SKM-1 treated with dmso at 0.1 percent for 144 hours (cell line): ENCODE measurements around the gene ADAMTS7.
"Not testable (repeated sequence)": the region's sequence is repeated elsewhere in the genome, so short reads cannot be mapped to it uniquely, and the experiment has no call there.

Source experiments
- DNase-seq: peaks from one replicate; lab custom pipeline; 2025; ENCODE audit not compliant: unreplicated experiment; lab: John Stamatoyannopoulos, UW

The ADAMTS7 gene

DNA sequence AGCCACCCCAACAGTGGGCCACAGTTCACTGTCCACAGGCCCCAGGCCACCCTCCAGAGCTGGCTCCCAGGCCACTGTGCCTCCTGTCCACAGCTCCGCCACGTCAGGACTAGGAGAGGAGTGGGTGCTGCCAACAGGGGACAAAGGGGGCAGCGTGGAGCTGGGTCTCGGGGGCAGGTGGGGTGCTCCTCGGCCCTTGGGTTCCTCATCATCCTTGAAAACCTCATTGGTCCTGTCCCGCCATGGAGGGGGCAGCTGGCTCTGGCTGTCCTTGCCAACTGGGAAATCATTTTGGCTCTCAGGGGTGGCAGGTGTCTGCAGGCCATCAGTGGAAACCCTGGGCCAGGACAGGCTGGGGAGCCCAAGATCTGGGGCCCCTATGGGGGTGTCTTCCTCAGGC lies 45.2 kb downstream of the ADAMTS7 start:
- DNase-seq = no peak

DNA sequence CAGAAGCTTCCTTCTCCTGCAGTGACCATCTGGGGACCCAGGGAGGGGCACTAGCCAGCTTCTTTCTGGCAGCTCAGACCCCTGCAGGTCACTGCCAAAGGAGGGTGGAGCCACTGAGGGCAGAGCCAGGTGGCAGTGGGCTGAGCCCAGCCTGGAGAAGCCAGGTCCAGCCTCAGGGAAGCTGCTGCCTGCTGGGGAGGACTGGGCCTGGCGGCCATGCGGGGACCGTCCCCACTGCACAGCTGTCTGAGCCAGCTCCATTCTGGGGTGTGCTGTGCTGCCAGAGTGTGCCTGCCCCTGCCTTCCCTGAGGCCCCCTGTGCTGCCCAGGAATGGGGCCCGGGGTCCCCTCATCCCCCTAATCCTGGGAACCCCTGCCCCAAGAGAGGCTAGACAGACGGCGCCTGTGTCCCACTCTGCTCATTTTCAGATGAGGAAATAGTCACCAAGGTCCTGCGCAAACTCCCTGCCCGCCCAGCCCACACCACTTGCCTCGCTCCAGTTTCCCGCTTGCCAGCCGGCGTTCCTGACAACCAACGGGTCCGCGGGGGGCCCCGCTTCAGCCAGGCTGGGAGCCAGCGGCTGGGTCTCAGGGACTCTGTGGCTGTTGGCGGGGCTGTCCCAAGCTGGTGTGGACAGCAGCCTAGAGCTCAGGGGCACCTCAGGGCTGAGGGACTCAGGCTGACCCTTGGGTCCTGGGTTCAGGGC lies 46.0 kb downstream of the ADAMTS7 start:
- not testable (repeated sequence) for DNase-seq

DNA sequence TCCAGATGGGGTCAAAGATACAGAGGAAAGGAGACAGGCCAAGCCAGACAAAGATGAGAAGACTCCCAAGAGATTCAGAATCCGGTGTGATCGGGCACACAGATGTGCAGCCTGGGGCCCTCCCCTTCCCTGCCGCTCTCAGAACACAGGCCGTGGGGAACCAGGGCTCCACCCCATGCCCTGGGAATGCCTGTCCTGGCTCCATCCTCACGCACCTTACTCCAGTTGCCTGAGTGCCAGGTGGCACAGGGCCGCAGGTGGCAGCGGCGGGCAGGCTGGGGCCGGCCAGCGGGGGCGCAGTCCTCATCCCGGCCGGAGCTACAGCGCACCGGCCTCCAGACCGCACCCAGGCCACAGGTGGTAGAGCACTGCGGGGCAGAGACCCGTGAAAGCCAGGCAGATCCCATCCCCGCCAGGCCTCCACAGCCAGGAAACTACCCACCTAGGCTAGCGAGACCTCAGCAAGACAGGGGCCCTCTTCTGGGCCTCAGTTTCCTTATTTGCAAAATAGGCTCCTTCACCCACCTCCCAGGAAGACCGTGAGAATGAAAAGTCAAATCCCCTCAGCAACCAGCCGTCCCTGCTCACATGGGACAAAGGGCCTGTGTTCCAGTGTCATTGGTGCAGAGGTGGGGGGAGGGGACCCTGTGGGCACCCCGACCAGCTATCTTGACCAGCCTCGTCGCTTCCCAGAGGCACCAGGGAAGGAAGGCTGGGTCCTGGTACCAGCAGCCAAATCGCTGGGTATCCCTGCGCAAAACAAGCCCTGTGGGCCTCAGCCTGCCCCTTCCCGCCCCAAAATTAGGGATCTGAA lies 46.7 kb downstream of the ADAMTS7 start:
- not testable (repeated sequence) for DNase-seq

DNA sequence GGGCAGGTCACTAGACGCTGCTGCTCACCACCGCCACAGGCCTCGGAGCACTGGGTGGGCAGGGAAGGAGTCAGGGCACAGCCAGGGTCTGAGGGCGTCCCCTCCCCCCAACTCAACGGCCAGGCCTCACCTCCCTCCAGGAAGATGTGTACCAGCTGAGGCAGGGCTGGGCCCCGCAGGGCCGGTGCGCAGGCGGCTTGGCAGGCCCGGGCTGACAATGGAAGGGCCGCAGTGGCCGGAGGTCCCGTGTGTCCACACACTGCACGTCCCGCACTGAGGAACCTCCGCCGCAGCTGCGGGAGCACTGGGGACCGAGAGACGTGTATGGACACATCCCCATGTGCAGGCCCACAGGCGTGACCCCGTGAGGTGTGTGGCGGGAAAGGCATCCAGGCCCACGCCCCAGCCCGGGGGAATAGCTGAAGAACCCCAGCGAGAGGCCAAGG lies 47.4 kb downstream of the ADAMTS7 start:
- no peak for DNase-seq

DNA sequence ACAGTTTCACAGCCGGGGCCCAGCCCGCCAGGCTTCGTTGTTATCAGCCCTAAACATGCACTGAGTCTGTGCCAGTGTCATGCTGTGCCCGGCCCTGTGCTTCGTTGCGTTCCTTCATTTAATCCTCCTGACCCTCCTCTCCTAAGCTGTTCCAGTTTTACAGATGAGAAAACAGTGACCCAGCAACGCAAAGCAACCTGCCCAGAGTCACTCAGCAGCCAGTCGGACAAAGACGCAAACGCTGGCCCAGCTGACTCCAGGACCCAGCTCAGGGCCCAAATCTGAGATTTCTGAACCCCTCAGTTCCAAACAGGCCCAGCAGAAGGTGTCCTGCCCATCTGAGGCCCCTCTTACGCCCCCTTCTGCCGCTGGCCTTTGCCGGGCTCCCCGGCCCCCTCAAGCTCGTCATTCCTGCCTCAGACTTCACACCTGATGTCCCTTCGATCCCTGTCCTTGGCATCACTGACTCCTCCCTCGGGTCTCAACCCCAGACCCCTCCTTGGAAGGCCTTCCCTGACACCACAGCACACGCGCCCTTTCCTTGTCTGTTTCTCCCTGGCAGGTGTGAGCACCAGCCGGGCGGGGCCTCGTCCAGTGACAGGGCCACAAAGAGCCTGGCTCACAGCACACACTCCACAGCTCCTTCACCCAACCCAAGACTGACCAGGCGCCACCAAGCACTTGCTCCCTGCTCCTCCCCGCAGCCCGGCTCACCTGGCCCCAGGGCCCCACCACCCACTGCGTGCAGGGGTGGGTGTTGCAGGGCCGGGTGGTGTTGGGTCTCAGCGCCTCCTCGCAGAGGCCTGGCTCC lies 48.1 kb downstream of the ADAMTS7 start:
- DNase-seq = no peak

DNA sequence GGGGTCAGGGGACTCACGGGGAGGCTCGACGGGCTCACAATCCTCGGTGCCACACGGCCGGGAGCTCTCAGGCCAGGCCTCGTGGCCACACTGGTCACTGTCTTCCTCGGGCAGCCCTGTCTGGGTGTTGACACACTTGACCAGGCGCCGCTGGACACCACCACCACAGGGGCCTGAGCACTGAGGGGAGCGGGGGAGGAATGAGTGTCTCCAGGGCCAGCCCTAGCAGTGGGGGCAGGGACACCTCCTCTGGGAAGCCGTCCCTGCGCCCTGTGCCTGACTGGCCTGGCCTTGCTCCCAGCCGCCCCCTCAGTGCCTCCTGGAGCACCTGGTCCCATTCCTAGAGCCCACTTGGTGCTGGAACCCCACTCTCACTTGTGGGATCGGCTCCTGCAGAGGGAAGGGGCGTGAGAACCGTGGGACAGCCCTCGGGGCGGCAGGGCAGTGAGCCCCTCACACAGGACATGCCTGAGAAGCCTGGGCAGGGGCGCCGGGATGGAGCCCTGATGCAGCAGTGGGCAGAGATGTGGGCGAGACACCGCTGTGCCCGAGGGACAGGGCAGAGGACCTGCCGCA lies 48.8 kb downstream of the ADAMTS7 start:
- DNase-seq = not testable (repeated sequence)

DNA sequence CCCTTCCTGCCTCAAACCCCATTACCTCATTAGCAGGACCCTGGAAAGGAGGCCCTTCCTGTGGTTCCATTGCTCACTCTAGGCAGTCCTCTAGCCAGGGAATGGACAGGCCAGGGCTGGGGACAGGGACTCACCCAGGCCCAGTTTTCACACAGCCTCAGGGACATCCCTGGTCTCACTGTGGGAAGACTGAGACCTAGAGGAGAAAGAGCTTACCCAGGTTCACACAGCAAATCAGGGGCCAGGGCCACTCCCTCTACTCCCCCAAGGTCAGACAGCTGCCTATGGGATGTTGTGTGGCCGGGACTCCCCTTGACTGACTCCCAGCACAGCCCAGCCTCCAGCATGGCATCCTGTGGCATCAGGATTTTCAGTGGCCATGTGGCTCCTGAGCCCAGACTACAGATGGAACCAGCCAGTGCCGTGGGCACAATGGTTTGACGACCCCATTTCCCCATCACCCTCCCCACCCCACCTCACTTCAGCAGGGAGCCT lies 49.3 kb downstream of the ADAMTS7 start:
- no peak for DNase-seq

DNA sequence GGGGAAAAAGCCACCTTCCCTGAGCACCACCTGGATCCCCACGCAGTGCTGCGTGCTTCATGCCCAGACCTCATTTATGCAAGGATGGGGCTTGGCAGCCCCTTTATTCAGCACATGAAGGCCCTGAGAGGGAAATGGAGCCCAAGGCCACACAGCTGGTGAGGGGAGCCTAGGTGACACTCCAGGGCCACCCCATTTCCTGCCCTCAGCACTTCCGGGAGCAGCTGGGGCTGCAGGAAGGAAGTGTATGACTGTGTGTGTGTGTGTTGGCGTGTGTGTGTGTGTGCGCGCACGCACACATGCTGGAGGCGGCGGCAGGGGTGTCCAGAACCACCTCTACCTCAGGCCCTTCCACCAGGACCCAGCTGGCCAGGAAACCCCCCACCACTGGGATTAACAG lies 49.8 kb downstream of the ADAMTS7 start:
- DNase-seq = not testable (repeated sequence)

DNA sequence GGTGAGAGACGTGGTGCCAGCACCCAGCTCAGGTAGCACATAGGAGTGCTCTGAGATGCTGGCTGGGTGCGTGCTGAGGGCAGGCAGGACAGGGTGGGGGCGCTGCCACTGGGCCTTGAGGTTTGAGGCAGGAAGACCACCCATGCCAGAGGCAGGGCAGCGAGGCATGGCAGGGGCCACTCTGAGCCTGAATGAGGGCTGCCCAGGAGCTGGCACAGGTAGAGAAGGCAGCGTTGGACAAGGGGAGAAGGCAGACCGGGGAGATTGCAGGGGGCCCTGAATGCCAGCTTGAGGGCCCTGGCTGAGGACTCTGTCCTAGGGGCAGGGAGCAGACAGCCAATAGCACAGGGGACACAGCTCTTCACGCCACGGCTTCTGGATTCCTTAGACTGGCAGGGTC lies 50.2 kb downstream of the ADAMTS7 start:
- no peak for DNase-seq

DNA sequence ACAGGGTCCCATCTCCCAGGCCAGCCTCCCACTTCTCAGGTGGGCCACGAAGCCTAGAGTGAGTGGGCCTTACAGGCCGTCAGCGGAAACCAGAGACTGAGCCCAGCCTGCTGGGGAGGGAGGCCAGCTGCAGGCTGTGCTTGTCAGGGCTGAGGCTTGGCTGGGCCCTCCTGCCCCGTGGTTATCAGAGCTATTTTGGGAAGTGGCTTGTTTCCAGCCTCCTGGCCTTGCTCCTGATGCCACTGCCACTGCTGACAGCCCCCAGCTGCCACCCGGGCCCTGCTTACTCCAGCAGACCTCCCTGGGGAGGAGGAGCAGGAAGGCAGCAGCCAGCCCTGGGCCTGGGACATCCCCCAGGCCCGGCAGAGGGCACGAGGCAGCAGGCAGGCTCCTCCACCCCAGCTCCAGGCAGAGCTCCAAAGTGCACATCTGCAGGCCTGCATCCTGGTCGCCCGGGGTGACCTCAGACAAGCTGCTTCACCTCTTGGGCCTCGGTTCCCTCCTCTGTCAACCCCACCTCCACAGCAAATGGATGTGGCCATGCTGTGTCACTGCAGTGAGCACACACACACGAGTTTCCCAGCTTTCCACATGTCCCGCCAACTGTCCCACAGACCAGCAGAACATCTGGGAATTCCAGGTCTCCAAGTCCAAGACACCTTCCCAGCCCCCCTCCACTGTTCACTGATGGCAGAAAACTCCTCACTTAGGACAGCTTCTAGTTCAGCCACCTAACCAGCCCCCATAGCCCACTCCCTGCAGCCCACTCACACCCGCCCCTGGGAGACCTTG lies 51.0 kb downstream of the ADAMTS7 start:
- DNase-seq = not testable (repeated sequence)

DNA sequence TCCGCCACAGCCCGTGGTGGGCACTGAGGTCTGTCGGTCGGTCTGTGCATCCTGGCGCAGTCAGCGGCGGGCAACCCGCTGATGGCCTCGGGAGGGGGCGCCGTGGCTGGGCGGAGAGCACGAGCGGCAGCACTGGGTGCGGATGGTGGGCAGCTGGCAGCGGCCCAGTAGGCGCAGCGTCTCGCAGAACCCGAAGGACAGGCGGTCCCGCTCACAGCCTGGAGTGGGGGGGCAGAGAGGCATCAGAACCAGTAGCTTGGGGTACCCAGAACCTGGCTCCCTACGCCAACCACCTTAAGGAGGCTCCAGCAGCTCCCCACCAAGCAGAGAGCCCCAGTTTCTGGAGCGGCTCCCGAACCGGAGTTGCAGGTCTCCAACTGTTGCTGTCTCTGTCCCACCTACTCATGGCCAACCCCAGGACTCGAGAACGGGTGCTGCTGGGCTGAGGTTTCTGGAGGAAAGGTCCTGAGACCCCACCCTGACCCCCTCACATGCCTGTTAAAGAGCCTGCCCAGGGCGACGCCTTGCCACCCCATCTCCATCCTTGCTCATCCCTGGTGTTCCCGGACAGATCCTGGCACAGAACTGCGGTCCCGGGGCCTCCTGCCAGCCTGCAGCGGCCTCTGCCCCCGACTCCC lies 51.8 kb downstream of the ADAMTS7 start:
- not testable (repeated sequence) for DNase-seq

DNA sequence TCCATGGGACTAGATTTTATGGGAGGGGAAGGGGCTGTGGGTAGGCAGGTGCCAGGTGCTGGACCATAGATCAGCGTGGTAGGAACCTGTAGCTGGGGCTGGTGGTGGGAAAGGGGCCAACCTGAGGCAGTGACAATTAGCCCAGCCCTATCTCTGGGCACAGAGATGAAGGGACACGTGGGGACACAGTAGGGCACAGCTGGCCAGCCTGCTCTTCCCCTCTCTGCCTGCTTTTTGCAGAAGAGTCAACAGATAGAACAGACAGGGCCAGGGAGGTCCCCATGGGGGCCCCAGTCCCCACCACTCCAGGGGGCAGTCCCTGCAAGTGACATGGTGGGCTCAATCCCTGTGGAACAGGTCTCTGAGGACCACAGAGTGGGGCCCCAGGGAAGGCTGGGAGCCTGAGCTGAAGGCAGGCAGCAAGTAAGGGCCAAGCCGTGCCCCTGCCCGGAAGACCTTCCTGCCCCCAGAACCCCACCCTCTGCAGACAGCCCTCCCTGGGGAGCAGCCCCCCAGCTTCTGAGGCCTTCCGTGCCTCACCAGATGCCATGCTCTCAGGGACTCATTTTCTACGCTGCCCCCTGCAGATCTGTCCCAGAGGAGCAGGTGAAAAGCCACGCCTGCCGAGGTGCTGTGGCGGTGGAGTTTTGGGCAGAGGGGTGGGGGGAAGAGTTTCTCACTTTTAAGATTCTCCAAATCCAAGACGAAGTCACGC lies 52.6 kb downstream of the ADAMTS7 start:
- DNase-seq = not testable (repeated sequence)

DNA sequence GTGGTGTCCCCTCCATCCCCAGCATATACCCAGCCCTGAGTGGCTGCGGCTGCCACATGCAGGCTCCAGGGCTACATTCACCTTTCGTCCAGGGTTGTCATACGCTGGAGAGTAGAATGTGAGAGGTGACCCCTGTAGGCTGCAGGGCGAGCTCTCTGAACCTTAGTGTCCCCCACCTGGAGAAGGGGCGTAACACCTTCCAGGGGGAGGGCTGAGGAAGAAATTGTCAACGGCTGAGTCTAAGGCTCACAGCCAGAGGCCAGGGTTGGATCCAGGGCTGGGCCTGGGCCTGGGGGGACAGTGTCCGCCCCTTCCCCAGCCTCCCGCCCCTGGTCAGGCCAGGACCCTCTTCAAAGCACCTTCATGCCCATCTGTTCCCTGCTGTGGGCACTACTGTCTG lies 53.2 kb downstream of the ADAMTS7 start:
- DNase-seq = not testable (repeated sequence)

DNA sequence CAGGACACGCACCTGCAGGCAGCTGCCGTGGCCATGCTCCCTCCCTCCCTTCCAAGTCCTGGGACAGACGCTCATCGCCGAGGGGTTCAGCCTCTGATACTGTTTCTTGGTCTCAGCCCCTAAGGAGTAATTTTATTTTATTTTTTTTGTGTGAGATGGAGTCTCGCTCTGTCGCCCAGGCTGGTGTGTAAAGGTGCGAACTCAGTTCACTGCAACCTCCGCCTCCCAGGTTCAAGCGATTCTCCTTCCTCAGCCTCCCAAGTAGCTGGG lies 53.7 kb downstream of the ADAMTS7 start:
- no peak for DNase-seq

DNA sequence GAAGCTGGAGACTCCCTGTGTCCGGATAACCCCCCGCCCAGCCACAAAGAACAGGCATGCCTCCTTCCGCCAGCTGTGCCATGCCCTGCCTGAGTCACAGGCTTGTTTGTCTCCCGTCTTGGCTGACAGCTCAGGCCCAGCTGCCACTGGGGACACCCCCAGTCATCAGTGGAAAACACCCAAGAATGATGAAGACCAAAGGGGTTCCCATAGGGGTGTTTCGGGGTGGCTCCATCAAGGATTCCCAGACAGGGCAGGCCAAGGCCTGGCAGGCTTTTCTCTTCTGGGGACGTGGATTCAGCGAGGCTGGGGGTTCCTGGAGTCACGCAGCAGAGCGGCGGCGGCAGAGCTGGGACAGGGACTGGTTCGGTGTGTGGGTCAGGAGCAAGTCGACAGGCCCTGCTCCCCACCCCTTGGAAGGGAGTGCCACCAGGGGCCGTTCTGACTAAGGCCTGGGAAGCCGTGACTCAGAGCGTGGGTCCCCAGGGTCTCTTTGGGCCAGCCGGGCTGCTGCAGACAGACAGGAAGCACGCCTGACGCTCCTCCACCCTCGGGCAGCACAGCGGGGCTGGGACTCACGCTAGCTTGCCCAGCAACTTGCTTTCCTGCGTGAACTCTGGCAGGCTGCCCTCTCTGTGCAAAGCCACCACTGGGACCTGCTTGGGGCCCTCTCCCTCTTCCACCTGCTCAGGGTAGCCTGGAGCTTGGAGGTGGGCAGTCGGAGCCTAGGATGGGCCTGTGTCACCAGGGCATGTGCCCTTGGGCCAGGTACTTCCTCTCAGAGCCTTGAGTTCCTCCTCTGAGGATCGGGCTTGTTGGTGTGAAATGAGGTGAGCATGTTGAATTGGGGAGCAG lies 54.3 kb downstream of the ADAMTS7 start:
- DNase-seq = peak; percentile 13

DNA sequence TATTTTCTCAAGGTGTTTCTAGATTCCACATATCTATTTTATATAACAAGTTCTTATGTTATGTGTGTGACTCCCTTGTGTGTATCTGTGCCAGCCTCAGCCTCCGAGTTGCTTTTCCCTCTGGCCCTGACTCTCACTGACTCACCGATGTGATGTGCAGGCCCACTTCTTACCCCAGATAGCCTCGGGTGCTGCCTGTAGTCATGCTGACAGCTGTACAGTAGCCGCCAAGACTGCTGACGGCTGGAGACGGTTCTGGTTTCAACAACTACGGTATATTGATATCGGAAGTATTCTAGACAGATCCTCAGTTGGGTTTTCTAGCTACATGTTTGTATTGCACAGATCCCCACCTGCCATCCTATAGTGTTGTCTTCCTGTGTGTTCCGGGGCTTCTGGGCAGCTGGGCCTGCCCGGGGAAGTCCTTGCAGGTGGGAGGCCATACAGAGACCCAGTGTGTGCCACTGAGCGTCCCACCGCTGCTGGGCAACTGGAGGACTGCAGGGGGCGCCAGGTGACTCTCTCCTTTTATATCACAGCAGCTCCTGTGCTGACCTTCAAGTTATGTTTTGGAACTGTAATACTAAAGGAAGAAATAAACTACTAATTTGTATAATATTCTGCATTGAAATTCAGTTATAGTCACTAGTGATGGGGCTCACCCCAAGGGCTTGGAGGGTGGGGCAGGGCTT lies 55.2 kb downstream of the ADAMTS7 start:
- peak; percentile 5 for DNase-seq

DNA sequence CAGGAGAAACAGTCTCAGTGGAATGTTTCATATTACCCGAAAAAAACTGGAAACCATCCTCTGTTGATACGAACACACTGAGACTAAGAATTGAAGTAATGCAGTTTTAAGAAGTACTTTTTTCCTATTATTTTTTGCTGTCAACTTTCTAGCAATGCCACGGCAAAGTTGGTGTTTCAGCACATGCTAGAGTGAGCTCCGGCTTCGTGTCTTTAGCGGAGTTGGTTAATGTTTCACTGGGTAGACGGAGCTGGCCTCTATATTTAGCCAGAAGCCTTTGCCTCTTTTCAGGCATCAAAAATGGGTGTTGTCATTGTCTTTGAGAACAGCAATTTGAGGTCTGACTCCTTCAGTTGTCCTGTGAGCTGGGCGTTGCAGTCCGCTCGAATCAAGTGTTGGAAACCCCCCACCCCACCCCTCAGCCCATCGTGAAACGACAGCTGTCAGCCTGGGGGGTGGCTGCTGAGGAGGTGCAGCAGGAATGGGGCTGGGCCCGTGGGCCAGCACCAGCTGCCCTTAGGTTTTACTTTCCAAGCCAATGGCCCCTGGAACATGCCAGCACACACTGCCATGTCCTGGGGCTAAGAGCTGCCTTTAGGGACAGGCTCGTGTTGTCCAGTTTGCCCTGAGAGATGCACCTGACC lies 56.5 kb downstream of the ADAMTS7 start:
- DNase-seq = not testable (repeated sequence)
